ENCODE data around the gene APOBEC3G.

The APOBEC3G gene

DNA sequence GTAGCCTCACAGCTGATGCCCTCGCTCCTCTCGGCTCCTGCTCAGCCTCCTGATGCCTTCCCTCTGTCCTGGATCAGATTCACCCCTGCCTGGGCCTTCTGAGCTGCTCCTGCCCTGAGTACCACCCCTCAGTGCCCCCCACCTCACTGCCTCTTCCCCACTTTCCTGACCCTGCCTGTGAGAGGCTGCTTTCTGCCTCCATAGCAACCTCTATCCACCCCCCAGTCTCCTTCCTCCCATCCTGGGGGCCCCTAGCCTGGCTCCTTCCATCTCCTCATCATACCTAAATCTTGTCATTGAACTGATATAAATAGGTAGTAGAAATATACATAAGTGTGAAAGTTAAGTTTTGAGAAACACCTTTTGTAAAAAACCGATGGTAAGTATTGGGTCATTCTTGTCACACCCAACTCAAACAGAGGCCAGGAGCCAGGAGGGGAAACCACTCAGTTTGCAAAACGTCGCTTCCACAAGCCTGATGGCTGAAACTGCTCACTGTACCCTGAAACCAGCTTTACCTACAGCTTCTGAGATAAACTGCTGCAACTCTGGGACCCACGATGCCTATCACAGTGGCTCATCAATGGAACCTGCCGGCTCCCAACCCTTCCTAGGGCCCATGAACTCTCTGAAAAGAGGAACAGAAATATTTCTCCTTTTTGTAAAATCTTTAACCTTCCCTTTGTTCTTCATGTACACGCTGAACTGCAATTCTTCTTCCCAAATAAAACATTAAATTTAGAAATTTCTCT, 15.2 kb downstream of the APOBEC3G start:
- no peak for DNase-seq

DNA sequence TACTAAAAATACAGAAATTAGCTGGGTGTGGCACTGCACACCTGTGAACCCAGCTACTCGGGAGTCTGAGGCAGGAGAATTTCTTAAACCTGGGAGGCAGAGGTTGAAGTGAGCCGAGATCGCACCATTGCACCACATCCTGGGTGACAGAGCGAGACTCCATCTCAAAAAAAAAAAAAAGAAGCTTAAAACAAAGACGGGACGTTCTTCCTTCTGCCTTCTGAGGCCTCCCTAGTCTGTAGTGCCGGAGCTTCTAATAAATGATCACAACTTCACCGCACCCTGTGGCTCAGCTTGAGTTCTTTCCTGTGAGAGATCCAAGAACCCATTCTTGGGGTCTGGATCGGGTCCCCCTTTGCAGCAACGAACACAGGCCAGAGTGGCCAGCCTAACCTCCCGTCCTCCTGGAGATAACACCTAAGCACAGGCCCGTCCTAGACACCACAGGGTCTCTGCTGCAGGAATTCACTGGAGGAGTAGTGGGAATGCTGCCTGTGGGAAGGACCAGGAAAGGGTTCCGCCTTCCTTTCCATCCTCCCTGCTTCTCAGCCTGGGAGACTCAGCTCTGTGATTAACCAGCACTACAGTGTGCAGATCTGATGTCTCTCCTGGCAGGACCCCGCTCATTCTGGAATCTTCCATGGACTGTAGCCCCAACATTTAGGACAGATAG, 17.8 kb downstream of the APOBEC3G start:
- no peak for DNase-seq

DNA sequence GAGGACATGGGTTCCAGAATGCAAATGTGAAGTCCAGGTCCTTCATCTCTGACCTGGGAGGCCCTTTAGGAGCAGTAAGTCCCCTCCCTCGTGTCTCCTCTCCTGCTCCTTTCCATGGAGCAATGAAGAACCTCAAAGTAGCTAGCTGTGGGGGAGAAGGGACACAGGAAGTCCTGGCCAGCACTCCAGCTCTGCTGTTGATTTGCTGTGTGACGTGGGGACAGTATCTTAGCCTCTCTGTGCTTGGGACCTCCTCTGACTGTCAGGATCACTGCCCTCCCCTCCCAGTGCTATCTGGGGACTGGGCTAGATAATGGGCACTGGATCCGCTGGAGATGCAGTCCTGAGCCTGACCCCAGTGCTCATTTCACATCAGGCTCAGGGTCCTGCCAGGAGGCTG, 18.9 kb downstream of the APOBEC3G start:
- DNase-seq, result no peak

DNA sequence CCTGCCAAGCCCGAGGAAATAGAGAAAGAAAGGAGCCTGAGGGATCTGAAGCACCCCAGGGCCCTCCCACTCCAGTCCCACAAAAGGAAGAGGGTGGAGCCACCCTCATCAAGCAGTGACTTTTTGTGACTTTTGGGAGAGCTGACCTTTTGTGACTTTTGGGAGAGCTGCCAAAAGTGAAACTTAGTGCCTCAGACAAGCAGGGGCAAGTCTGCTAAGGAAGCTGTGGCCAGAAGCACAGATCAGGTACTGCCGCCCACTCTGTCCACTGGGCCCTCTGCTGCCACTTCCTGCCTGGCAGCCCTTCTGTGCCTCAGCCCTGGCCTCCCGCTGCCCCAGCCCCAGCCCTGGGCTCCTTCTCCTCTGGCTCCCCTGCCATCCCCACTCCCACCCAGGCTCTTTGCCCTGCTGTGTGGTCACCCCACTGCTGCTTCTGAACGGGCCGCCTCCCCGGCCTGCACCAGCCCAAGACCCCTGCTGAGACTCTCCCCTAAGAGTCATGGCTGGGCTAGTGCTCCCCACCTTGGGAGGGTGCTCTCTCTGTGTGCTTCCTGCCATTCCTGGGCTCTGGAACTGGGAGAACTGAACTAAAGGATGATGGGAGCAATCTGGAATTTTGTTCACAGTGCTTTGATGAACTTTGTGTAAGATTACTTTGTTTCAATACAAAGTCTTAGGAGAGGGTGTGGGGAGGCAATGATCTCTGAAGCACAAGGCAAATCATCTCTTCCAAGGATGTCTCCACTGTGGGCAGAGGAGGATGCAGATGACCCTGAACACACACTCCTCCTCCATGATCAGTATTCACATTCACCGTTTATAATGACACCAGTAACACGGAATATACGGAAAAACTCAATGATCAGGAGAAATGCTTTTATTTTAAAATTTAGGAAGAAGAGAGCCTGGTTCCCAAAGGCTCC, 20.3 kb downstream of the APOBEC3G start, which contains the start of gene APOBEC3H:
Gene APOBEC3H (plus strand): TSS at position 147 of the 923 bp plus-strand sequence. CDS start 3,035 bp downstream, outside the sequence.
- peak; percentile 54 for DNase-seq

DNA sequence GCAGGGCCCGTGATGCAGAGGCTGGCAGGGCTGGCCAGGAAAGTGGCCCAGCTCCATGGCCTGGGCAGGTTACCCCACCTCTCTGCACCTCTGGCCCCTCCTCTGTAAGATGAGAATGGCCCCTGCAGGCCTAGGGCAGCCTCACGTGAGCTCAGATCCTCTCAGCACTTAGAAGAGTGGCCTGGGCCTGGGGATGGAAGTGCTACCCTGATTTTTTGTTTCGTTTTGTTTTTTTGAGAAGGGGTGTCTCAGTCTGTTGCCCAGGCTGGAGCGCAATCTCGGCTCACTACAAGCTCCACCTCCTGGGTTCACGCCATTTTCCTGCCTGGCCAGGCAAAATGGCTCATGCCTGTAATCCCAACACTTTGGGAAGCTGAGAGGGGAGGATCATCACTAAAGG, 21.0 kb downstream of the APOBEC3G start:
- peak; percentile 35 for DNase-seq

DNA sequence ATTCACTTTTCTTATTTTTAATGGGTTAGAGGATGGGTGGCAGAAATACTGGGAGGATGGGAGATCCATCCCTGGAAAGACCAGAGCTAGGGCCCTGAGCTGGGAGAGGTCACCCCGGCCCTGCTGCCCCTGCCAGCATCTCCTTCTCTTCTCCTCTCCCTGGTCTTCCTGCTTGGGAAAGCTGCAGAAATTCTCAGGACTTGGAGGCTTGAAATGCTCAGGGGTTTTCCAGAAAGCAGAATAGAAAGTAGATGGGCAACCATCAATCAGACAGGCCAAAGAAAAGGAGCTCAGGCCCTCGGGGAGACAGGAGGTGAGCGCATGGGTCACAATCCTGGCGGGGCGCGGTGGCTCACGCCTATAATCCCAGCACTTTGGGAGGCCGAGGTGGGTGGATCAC, 21.5 kb downstream of the APOBEC3G start:
- no peak for DNase-seq

DNA sequence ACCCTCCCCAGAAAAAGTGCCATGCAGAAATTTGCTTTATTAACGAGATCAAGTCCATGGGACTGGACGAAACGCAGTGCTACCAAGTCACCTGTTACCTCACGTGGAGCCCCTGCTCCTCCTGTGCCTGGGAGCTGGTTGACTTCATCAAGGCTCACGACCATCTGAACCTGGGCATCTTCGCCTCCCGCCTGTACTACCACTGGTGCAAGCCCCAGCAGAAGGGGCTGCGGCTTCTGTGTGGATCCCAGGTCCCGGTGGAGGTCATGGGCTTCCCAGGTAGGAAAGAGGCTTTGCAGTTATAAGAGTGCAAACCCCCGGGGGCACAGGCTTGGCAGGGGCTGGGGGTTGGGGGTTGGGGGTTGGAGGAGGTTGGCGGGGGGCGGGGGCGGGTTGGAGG, 24.2 kb downstream of the APOBEC3G start:
- no peak for DNase-seq

DNA sequence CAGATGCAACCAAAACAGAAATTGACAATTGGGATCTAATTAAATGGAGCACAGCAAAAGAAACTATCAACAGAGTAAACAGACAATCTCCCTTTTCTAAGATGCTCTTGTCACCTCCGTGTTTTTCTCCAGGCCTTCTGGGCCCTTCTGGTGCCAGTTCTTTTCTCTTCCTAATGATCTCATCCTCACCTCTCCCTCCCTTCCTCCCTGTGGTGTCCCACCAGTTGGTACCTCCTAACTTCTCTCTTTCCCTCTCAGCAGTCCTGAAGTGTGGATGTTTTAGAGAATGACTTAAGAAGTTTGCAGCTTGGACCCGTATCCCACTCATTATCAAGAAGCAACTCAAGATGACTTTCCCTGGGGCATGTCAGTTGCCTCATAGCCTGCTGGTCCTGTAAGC, 26.4 kb downstream of the APOBEC3G start:
- no peak for DNase-seq

DNA sequence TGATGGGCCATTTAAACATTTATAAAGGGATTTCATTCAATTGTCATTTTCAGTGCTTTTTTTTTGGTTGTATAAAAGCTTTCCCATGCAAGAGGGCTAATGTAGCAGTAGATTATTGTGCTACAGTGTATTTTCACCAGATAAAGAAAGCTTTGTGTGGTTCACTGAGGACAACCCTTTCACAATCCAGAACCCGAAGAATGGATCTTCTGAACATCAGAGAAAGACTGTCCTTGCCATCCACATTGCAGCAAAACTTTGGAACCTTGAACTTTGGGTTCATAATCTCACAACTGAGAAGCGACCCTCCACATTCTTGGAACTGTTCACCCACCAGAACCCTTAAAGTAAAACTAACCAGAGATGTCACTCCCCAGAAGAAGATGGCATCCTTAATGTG, 29.3 kb downstream of the APOBEC3G start:
- no peak for DNase-seq

DNA sequence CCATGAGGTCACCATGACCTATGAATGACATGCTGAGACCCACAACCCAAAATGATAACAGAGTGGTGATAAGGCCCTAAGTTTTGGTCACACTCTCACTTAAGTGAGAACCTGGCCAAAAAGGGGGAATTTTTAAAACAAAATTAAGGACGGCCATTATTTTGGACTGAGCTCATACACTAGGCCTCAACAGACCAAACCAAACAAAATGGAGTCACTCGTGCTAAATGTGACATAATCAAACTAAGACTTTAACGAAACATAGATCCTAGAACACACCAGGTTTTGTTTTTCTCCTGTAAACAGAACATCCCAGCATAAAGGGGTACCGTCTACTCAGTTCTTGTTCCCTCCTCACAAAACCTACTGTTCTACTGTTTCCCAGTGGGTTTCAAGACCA, 31.4 kb downstream of the APOBEC3G start:
- no peak for DNase-seq

DNA sequence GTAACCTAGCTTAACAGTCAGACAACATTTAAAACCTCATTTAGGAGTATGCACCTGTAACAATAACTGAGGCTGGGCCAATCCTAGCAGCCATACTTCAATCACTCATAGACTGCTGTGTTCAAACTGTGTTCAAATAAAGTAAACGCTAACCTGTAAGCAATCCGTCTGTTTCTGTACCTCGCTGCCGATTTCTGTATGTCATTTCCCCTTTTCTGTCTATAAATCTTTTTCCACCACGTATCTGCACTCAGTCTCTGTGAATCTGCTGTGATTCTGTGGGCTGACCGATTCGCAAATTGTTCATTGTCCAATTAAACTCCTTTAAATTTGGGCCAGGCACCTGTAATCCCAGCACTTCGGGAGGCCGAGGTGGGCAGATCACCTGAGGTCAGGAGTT, 32.3 kb downstream of the APOBEC3G start:
- DNase-seq, result no peak

DNA sequence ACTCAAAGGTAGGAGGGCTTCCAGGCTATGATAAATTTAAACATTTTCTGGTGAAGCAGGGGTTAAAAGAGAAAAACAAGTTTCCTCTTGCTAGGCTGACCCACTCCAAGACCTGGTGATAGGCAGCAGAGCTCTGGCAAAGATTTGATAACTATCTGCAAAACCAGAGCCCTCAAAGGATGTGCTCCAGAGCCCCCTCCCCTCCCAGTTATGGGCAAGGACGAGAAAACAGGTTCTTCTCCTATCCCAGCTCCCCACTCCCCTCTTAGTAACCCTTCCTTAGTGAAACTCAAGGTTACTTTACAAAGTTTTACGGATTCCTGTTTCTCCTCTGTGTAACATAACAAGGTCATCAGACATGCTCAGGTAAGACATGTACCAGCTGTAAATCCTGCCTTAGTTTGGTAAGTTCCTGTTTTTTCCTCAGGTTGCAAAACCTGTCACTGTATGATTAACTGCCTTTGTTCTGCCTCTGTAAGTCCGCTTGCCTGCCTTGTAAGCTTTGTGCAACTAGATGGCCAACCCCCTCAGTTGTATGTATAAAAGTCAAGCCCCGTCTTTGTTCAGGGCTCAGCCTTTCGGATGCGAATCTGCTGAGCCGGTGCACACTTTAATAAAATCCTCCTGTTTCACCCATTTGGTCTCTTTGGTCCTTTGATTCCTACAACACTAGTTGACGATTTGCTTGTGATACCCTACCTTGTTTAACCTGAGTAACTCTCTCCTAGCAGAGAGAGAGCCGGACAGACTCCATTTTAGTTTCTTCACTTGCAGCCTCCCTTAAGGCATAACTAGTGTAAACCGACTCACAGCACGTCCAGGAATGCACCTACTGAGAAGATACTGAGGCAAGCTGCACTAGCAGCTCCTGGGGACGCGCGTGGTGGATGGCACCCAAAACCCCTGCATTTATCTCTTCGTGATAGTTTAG, 33.8 kb downstream of the APOBEC3G start:
- DNase-seq, result no peak

DNA sequence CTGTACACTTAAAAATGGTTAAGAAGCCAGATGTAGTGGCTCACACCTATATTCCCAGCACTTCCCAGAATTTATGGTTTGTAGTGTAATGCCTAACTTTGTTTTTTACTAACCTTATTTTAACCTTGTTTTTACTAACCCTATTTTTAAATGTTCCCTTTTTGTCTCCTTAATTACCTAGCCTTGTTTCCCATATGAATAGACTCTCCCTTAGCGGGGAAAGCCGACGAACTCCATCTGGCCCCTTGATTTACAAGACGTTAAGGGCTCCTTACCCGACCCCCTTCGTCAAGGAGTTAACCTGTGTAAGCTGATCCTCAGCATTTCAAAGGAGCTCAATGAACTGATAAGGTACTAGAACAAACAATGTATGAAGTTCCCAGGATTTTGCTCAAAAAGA, 37.0 kb downstream of the APOBEC3G start:
- DNase-seq, result no peak

DNA sequence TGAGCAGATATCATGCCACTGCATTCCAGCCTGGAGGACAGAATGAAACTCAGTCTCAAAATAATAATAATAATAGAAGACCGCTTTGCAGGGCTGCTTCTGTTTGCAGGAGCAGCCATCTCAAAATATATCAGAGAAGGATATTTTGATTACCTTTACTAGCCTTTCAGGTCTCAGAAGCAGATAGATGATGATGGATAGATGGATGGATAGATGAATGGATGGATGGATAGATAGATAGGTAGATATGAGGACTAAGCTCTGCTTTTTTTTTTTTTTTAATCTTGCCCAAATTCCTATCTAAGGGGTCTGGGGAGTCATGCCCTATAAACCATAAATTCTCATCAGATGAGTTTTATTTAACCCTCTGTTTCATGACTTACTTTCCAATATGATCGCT, 38.5 kb downstream of the APOBEC3G start:
- no peak for DNase-seq

DNA sequence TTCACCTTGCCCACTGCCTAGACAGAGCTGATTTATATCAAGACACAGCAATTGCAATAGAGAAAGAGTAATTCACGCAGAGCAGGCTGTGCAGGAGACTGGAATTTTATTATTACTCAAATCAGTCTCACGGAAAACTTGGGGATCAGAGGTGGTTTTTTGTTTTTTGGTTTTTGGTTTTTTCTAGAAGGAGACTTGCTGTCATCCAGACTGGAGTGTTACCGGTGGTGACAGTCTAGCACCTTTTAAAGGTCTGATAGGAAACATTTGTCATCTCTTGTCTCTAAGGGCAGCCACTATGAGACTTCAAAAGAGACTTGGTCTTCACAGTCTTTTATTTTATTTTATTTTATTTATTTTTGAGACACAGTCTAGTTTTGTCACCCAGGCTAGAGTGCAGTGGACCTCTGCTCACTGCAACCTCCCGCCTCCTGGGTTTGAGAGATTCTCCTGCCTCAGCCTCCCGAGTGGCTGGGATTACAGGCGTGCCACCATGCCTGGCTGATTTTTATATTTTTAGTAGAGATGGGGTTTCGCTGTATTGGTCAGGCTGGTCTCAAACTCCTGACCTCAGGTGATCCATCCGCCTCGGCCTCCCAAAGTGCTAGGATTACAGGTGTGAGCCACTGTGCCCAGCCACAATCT, 39.0 kb downstream of the APOBEC3G start:
- no peak for DNase-seq

DNA sequence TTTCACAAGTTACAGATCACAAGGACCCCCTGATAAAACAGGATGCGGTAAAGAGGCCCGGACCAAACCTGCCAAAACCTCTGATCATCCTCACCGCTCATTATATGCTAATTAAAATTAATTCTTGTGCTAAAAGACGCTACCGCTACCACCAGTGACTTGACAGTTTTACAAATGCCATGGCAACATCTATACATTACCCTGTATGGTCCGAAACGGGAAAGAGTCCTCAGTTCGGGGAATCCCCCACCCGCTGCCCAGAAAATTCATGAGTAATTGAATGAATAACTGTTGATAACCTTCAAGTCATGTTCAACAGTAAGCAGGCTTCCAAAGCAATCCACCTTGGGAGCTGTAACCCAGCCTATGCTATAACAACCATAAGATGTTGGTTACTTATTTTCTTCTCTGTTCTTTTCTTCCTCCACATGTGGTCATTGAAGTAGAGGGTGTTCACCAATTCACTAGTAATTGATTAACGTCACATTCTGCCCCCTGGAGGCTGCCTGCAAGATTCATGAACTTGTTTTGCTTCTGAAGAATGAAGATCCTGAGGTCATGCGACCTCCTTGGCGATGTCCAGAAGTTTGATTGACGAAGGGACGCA, 40.6 kb downstream of the APOBEC3G start:
- peak; percentile 79 for DNase-seq

DNA sequence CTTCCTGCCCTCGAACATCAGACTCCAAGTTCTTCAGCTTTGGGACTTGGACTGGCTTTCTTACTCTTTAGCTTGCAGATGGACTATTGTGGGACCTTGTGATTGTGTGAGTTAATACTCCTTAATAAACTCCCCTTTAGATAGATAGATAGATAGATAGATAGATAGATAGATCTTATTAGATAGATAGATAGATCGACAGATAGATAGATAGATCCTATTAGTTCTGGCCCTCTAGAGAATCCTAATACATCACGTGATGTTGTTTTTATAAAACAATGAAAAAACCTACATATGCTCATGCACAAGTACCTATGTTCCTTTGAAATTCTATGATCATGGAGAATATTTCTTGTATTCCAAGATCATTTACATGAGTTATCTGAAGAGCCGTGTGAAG, 43.9 kb downstream of the APOBEC3G start:
- no peak for DNase-seq

DNA sequence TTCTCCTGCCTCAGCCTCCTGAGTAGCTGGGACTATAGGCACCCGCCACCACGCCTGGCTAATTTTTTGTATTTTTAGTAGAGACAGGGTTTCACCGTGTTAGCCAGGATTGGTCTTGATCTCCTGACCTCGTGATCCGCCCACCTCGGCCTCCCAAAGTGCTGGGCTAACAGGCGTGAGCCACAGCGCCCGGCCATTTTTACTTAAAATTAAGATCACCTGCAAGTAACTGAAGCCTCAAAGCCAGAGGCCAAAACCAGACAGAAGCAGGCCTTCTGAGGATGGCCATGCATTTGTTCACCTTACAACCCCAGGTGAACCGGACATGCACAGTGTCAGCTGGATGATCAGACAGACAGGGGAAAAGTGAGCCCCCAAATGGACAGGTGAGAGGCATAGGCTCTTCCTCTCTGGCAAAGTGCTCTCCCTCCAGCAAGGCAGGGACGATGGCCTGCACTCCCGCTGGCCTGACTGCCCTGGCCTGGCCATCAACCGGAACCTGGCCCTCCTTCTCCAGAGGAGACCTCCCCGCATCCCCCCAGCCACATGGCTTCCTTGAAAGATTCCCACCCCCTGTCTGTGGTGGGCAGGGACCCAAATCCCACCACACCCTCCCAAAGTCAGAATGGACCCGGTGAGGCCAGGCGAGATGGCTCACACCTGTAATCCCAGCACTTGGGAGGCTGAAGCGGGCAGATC, 45.8 kb downstream of the APOBEC3G start:
- DNase-seq, result no peak

DNA sequence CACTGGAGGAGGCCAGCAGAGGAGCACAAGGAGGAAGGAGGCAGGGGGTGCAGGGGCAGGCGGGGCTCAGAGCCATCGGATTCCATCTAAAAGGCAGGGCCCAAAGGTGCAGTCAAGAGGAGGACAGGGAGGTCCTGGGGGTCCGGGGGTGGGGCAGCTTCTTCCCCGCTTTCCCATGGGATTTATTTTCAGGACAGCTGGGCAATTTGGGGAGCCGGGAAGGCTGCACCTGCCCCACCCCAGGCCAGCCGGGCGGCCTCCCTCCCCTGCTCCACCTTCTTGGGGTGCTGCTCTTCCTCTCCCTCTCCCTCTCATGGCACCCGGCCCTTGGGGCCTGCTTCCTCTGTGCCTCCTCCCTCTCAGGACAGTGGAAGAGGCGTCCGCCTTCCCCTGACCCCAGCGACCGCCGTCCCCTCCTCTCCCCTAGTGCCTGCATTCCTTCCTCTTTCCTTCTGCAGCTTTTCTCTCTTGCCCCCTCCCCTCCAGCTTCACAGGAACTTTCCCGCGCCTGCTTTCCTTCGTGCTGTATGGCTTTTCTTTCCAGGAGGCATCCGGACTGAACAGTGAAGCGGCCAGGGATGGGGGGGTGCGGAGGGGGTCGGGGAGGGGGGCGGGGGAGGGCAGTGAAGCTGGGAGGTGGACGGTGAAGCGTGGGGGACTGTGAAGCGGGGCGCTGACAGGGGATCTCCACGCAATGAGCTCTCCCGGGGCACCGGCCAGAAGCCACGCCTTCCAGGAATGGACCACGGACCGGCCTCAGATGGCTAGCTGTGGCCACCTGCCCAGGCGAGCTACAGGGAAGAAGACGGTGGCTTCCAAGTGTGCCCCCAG, 46.9 kb downstream of the APOBEC3G start:
- DNase-seq, result no peak

DNA sequence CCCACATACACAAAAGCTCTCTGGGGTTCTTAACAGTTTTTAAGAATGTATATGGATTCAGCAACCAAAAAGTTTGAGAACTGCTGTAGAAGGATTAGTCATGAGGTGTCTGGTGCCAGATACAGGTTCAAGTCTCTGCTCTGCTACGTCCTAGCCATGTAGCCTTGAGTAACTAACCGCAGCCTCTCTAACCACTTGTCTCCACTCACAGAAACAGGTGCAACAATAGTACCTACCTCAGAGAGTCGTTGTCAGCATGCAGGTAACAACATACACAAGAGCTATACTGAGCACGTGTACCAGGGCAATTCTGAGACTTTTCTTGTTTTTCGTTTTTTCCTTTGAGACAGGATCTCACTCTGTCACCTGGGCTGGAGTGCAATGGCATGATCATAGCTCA, 48.5 kb downstream of the APOBEC3G start:
- no peak for DNase-seq

Measured in CD4-positive, alpha-beta T cell treated with Interleukin-15 for 1 hour (primary cell).